WERI-Rb-1 (cell line): ENCODE data around the gene CSPG5.

Source experiments
- DNase-seq: peaks from one replicate; pipeline ENCODE4 v3.0.0-alpha.2; 2020
- H3K27ac ChIP-seq: fragments of 250-450 bp; sonication (Bioruptor Pico); 2 replicates; pipeline ENCODE4 v1.5.1; 2020; ENCODE audit warnings: mild to moderate bottlenecking, moderate library complexity
- H3K27me3 ChIP-seq: fragments of 250-450 bp; sonication (Bioruptor Pico); 2 replicates; pipeline ENCODE4 v1.5.1; 2021; ENCODE audit warnings: mild to moderate bottlenecking, low read depth, moderate library complexity; ENCODE audit not compliant: insufficient read depth, severe bottlenecking
- H3K36me3 ChIP-seq: fragments of 250-450 bp; sonication (Bioruptor Pico); 2 replicates; pipeline ENCODE4 v1.5.1; 2020; ENCODE audit warnings: mild to moderate bottlenecking, moderate library complexity
- H3K4me3 ChIP-seq: 2 replicates; pipeline ENCODE4 v1.5.1; 2011; ENCODE audit warnings: low read depth, mild to moderate bottlenecking, control low read depth, low read length
- H3K9me3 ChIP-seq: fragments of 250-450 bp; sonication (Bioruptor Pico); 2 replicates; pipeline ENCODE4 v1.5.1; 2021; ENCODE audit warnings: mild to moderate bottlenecking, moderate library complexity; ENCODE audit not compliant: severe bottlenecking
- CTCF ChIP-seq: IDR thresholded peaks from 2 replicates; pipeline ENCODE4 v1.5.1; 2011; ENCODE audit warnings: low read depth, mild to moderate bottlenecking, control low read depth, inconsistent platforms, low read length

Gene CSPG5

GRCh38 chr3:47594792-47595191 lies 16.1 kb upstream of the CSPG5 start:
- TF ChIP-seq CTCF, result no peak
- H3K9me3 ChIP-seq, result no peaks in the 10 kb centered on the region
- no peak overlapping the region for H3K4me3 ChIP-seq
- no peak for DNase-seq
- H3K36me3 ChIP-seq, result peaks cover 80% of the 10 kb centered on the region
- H3K27me3 ChIP-seq, result no peaks in the 10 kb centered on the region
- no peak overlapping the region for H3K27ac ChIP-seq

DNA sequence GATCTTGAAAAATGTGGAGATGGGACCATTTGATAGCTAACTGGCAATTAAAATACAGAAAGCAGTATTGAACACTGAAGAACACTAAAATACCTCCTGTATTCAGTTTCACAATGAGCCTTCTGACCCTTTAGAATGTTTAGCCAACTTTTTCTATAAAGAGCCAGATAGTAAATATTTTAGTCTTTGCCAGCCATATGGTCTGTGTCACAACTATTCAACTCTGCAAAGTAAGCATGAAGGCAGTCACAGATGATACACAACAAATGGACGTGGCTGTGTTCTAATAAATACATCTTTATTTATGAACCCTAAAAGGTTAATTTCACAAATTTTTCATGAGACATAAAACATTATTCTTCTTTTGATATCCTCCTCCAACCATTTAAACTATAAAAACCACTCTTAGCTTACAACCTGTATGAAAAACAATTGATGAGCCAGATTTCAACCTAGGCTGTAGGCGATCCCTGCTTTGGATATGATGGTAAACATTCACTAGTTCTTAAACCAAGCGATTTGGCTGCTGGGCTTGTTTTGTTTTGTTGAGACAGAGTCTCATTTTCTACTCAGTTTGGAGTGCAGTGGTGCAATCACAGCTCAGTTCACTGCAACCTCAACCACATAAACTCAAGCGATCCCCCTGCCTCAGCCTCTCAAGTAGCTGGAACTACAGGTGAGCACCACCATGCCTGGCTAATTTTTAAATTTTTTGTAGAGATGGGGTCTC lies 13.6 kb upstream of the CSPG5 start:
- DNase-seq, result no peak
- no peak overlapping the region for H3K4me3 ChIP-seq
- H3K27me3 ChIP-seq, result no peaks in the 10 kb centered on the region
- peaks cover 83% of the 10 kb centered on the region for H3K36me3 ChIP-seq
- H3K9me3 ChIP-seq, result no peaks in the 10 kb centered on the region
- no peak for TF ChIP-seq CTCF
- H3K27ac ChIP-seq, result no peak overlapping the region

DNA sequence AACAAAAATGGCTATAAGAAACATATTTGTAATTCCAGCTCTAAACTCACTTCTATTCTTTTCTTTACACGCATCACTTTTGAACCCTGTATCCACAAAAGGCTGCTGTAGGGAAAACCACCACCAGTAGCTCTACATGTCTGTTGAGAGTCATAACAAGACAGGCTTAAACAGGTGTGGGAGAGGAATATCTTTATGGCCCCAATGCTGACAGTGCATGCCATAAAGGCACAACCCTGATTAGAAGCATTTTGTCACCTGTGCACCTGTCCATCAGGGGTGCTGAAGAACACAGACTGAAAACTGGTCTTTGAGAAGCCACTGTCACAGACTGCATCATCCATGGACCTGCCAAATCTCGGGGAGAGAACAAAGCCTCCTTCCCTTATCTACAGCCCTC lies 11.6 kb upstream of the CSPG5 start:
- no peaks in the 10 kb centered on the region for H3K9me3 ChIP-seq
- H3K4me3 ChIP-seq, result no peak overlapping the region
- H3K27me3 ChIP-seq, result no peaks in the 10 kb centered on the region
- TF ChIP-seq CTCF, result no peak
- DNase-seq, result no peak
- H3K27ac ChIP-seq, result no peak overlapping the region
- peaks cover 96% of the 10 kb centered on the region for H3K36me3 ChIP-seq

GRCh38 chr3:47588587-47588986 lies 9.9 kb upstream of the CSPG5 start:
- H3K36me3 ChIP-seq, result peaks cover 87% of the 10 kb centered on the region
- no peak overlapping the region for H3K4me3 ChIP-seq

GRCh38 chr3:47588053-47588452 lies 9.4 kb upstream of the CSPG5 start:
- Histone ChIP-seq H3K9me3 (no peaks in the 10 kb centered on the region), H3K27ac (no peak overlapping the region), H3K27me3 (no peaks in the 10 kb centered on the region), H3K4me3 (no peak overlapping the region), H3K36me3 (peaks cover 81% of the 10 kb centered on the region)
- TF ChIP-seq CTCF, result no peak
- no peak for DNase-seq

More at GRCh38 chr3:47588587-47588986, 9.9 kb upstream of the CSPG5 start:
- Histone ChIP-seq H3K27me3 (no peaks in the 10 kb centered on the region), H3K9me3 (no peaks in the 10 kb centered on the region), H3K27ac (no peak overlapping the region)
- TF ChIP-seq CTCF, result no peak
- no peak for DNase-seq

DNA sequence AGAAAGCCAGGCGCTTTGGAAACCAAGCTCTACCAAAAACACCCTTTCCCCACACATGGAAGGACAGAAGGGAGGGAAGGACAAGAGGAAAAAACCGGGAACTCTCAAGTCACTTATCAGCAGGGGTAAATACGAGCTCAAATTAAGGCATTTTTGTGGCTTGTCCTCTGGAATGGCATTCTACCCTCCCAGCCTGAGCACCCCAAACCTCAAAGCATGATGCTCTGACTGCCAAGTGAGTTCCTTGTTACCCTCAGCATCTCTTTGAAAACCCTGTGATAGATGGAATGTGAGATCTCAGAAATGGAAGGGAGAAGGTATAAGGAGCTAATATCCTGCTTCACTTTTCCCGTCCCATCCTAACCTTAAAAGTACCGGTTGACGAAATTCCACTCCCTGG lies 8.1 kb upstream of the CSPG5 start:
- H3K4me3 ChIP-seq, result no peak overlapping the region
- H3K27me3 ChIP-seq, result no peaks in the 10 kb centered on the region
- peaks cover 70% of the 10 kb centered on the region for H3K36me3 ChIP-seq
- H3K27ac ChIP-seq, result no peak overlapping the region
- peaks cover 3% of the 10 kb centered on the region for H3K9me3 ChIP-seq
- DNase-seq, result no peak
- no peak for TF ChIP-seq CTCF
